UCSD-AML1 (cell line): ENCODE data around the gene LYRM2.
"Not testable (repeated sequence)": the region's sequence is repeated elsewhere in the genome, so short reads cannot be mapped to it uniquely, and the experiment has no call there.

Source experiments
- DNase-seq: peaks from one replicate; lab custom pipeline; 2025; ENCODE audit not compliant: unreplicated experiment; lab: John Stamatoyannopoulos, UW

The LYRM2 gene

DNA sequence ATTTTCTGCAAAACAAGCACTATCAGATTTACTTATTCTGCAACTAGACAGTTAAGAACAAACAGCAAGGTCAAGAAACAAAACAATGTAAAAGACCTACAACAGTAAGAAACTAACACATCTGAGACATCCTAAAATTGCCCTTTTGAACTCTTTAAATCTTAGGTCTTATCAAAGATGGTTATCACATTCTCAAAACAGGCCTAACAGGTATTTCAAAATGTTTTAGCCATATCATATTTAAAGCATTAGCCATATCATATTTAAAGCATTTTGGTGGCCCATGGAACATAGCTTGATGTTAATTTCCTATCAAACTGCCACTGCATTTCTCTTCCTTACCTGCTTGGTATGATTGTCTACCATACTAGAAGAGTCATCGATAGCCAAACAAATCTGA lies 11.1 kb upstream of the LYRM2 start:
- no peak for DNase-seq

- no peak for DNase-seq
These were observed 6.3 kb upstream of the LYRM2 start for GRCh38 chr6:89644864-89645263.

DNA sequence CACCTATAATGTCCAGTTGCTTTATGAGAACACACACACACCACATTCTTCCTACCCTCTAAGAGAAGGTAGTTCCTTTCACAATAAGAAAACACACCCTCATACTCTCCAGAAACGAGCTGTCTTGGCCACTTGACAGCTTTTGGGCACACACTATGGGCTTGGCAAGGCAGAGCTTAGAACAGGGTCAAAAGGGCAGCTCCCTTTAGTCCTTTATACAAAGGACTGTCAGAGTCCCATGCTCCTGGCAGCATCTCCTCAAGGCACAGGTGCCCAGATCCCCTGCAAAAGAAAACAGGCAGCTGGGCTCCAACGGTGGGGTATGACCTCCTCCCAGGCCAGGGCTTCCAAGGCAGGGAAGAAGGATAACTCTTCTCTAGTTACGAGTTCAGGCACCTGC lies 4.9 kb upstream of the LYRM2 start:
- no peak for DNase-seq

DNA sequence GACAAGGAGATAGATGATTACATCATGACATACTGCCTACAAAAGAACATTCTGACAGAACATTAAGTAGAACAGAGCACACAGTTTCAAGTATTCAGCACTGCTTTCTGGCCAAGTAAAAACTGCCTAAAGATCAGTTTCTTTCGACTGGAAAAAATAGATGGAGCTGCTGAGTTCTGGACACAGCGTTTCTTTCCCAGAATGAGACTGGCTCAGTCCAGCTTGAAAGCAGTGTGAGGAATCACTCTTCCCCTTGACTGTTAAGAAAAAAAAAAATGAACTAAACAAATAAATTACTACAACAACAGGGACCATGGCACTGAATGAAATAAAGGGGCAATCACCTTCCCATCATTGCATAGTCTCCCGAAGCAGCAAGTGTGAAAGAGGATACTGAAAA lies 4.4 kb upstream of the LYRM2 start:
- no peak for DNase-seq

- not testable (repeated sequence) for DNase-seq
These were observed 3.0 kb upstream of the LYRM2 start for GRCh38 chr6:89641581-89641980.

GRCh38 chr6:89640804-89641203 lies 2.3 kb upstream of the LYRM2 start:
- no peak for DNase-seq

DNA sequence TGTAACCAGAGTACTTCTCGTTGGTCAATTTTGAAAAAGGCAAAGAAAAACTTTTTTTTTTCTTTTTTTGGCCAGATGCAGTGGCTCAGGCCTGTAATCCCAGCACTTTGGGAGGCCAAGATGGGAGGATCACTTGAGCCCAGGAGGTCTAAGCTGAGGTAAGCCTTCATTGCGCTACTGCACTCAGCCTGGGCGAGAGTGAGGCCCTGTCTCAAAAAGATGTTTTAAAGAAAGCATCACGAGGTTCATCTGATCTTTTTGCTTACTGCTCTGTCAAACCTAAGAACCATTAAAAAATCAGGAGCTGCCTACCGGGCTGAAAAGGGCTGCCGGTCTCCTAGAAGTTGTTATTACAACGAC lies 607 bp downstream of the LYRM2 start:
- no peak for DNase-seq

DNA sequence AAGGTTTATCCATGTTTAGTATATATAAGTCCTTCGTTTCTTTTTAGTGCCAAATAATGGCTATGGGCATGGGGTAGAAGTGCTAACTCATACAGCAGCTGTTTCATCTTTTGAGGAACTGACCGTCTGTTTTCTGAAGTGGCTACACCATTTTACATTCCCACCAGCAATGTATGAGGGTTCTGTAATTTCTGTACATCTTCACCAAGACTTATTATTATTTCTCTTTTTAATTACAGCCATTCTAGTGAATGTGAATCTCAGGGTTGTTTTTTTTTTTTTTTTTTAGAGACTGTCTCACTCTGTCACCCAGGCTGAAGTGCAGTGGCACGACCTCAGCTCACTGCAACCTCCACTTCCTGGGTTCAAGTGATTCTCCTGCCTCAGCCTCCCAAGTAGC lies 2.1 kb downstream of the LYRM2 start:
- not testable (repeated sequence) for DNase-seq

DNA sequence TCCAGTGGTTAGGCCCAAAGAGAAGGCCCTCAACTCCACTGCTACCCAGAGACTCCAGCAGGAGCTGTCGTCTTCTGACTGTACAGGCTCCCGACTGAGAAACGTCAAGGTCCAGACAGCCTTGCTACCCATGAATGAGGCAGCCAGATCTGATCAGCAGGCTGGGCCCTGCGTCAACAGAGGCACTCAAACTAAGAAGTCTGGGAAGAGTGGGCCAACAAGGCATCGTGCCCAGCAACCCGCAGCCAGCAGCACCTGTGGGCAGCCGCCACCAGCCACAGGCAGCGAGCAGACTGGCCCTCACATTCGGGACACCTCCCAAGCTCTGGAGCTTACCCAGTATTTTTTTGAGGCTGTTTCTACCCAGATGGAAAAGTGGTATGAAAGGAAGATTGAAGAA lies 8.1 kb downstream of the LYRM2 start:
- no peak for DNase-seq

- DNase-seq, result no peak
These were observed 14.8 kb downstream of the LYRM2 start for GRCh38 chr6:89623749-89624148.

DNA sequence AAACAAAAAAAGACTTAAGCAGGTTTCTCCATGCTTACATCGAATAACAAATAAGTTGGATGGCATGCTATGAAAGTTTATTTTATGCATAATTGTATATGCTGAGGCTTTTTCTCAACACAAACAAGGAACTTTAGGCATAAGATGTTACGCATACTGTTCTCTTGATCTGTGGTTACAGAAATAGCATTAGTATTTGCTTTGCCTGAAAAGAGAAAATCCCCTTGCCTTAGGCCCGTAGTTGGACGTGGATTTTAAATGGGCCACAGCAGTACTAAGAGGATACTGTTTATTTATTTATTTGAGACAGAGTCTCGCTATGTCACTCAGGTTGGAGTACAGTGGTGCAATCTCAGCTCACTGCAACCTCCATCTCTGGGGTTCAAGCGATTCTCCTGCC lies 19.0 kb downstream of the LYRM2 start:
- no peak for DNase-seq

GRCh38 chr6:89618026-89618425 lies 20.5 kb downstream of the LYRM2 start:
- DNase-seq, result no peak

DNA sequence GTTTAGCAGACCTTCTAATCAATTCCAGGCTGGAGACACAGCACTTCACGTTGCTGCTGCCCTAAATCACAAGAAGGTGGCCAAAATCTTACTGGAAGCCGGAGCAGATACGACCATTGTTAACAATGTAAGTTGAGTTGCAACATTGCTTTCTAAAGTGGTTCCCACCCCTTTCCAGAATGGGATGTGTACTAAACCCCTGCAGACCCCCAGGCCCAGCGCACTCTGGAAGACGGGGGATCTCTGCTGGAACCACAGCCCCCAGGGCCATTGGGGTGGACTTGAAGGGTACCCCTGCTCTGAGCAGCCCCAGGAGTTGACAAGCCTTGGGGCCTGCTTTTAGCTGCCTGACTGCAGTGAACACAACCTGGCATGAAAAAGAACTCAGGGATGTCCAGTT lies 22.0 kb downstream of the LYRM2 start:
- no peak for DNase-seq

DNA sequence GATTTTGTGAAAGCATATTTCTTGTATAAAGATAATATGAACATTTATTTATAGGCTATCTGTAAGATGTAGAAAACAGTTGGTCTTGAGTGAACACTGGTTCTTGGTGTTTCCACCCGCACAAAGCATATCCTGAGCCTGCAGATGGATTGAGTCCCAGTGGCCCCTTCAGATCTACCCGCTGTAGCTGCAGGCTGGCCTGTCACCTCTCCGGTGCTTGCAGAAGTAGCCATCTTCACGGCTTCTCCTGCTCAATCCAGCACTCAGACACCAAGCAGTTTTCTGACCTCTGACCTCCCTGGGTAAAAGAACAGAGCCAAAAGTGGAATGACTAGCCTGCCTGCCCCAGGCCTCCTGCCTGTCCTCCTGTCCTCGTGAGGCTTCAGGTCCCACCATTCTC lies 22.7 kb downstream of the LYRM2 start:
- no peak for DNase-seq

DNA sequence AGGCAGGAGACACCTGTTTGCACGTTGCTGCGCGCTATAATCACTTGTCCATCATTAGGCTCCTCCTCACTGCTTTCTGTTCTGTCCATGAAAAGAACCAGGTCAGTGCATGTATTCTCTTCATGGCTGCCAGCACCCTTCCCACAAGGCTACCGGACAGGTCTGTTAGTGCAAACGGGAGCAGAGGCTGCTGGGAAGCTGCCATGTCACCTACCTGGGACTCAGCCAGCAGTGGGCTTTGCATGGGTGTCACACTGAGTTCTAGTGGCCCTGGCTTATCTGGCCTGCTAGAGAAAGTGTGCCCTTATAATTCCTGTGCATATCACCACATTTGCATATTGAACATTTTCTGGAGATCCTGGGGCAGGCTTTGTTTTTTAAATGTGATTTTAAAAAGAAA lies 24.8 kb downstream of the LYRM2 start:
- DNase-seq, result no peak

- no peak for DNase-seq
These were observed 26.4 kb downstream of the LYRM2 start for GRCh38 chr6:89612121-89612520.

GRCh38 chr6:89611666-89612065 lies 26.9 kb downstream of the LYRM2 start:
- DNase-seq, result no peak

GRCh38 chr6:89610149-89610642 lies 28.4 kb downstream of the LYRM2 start:
- peak; percentile 67 for DNase-seq

DNA sequence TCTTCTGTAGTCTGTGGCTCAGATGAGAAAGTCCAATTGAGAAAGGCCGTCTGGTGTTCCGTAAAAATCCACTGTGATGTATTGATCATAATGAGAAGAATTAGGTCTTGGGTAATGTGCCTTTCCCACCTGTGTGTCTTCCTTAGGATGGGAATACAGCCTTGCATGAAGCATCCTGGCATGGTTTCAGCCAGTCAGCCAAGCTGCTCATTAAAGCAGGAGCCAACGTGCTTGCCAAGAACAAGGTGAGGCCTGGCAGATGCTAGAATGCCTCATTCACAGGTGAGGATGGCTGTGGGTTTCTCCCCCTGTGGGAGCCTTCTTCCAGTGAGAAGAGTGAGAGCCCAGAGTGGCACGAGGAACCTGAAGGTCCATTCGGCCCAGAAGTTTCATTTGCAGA lies 32.7 kb downstream of the LYRM2 start:
- DNase-seq, result no peak

GRCh38 chr6:89604653-89605052 lies 33.9 kb downstream of the LYRM2 start:
- no peak for DNase-seq

DNA sequence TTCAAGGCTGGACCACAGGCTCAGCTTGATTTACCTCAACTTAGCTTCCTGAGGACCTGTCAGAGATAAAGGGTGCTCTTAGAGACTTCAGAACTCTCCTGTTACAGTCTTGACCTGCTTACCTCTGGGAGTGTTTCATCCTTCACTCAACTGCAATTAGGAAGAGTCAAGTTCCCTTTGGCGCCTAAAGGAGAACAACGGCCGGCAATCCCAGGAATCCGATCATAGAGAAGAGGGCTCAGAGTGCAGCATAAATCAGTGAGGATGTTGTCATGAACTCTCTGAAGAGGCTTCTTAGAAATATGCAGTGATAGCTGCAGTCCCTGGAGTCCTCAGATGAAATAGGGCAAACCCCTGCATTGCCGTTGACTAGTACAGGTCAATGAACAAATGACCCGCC lies 36.4 kb downstream of the LYRM2 start:
- no peak for DNase-seq

DNA sequence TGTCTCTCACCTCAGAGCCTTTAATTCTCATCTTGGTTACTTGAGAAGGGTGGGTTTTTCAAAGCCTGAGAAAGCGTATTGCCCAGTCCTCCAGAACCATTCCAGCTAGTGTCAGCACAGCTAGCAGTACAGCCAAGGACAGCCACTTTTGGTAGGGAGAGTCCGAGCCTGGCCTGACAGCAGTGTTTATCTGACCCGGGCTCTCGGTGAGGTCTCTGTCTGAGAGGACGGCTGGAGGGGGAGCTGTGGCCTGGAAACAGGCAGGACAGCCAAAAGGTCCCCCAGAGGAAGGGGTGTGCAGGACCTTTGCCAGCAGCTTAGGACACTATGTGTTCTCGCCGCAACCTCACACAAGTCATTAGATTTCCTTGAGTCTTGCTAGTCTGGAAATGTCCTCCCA lies 38.8 kb downstream of the LYRM2 start:
- no peak for DNase-seq

DNA sequence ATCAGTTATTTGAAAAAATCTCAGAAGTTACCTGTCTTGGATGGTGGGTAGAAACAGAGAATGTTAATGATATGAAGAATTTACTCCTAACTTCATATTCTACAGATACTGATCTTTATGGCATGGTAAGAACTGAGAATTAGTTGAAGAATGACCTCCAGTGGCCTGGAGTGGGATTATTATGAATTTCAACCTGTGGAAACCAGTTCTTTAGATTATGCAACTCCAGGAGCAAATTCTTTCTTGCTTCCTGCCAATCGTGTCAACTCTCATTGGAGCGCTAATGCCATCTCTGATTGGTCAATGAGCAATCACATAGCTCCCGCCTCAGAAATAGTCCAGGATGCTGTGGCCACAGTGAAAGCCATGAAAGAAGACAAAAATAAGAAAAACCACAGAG lies 40.6 kb downstream of the LYRM2 start:
- no peak for DNase-seq

DNA sequence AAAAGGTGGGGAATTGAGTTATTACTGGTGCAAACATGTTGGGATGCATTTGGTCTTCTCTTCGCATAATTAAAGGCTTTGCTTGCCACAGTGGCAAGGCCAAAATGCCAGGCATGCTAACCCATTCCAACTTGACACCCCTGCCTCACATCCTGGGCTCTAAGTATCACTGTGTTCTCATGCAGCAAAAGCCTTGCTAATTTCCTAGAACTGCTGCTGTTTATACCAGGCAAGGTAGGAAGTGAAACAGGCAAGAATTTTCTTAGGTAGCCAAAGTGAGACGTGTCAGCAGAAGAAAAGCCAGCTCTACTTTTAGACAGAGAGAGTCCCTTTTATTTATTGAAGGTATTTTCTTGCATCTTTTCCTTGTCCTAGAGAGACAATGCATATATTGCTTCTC lies 41.2 kb downstream of the LYRM2 start:
- no peak for DNase-seq
